Testis (tissue), 3 donors: ENCODE data around the gene SEC24B. TPM values are rescaled to one million over a fixed set of nuclear protein-coding genes. Genes with fewer than 3 reads are reported as not detected.
A peak's percentile ranks its signal among the peaks of the same experiment; 100 is the strongest.

Experiments
- DNase-seq: peaks from one replicate; pipeline ENCODE4 v3.0.0-alpha.2; 2019
- H3K27ac ChIP-seq, 2 donors: fragments of 200-600 bp; sonication (generic); one replicate each; pipeline ENCODE4 v1.5.1; 2019
- H3K27me3 ChIP-seq: fragments of 200-600 bp; sonication (generic); one replicate; pipeline ENCODE4 v1.5.1; 2019
- H3K36me3 ChIP-seq: fragments of 200-600 bp; sonication (generic); one replicate; pipeline ENCODE4 v1.5.1; 2017; ENCODE audit warnings: low read depth; ENCODE audit errors: missing control alignments
- H3K4me1 ChIP-seq: fragments of 200-600 bp; sonication (generic); one replicate; pipeline ENCODE4 v1.5.1; 2019
- H3K4me3 ChIP-seq, 2 donors: fragments of 200-600 bp; sonication (generic); one replicate each; pipeline ENCODE4 v1.5.1; 2017 to 2019
- H3K9me3 ChIP-seq: fragments of 200-600 bp; sonication (generic); one replicate; pipeline ENCODE4 v1.5.1; 2017
- CTCF ChIP-seq, 3 experiments: fragments of 450-650 bp in 2 of 3; fragments of 200-600 bp in 1 of 3; sonication (generic) in 1 of 3; IDR thresholded peaks; one replicate each; pipeline ENCODE4 v1.5.1; 2016 to 2019; ENCODE audit warnings: antibody characterized with exemption in 3 of 3, mild to moderate bottlenecking in 2 of 3, moderate library complexity in 1 of 3
- POLR2A ChIP-seq: fragments of 450-650 bp; IDR thresholded peaks from one replicate; pipeline ENCODE4 v1.6.1; 2017; ENCODE audit warnings: antibody characterized with exemption, mild to moderate bottlenecking, moderate library complexity
- WGBS, 2 donors: methylation state at CpG; one replicate each; pipeline ENCODE4 v1.1.5; 2018; 5-methylcytosine and 5-hydroxymethylcytosine counted together
- intact Hi-C: fragments of 100-400 bp; cut with DNase I; formaldehyde crosslinking; loops from one replicate; pipeline ENCODE4 v1.15.1; 2023; ENCODE audit warnings: low total_unique reads
- polyA plus RNA-seq: library from polyadenylated mRNA; stranded (reverse); fragments of 350-450 nt; fragmentation: Illumina TruSeq; extraction: RNeasy Lipid Tissue Mini Kit (QIAGEN cat#74804); gene quantifications from one replicate; pipeline ENCODE4 v1.2.3, GENCODE V29; 2014; ENCODE audit warnings: low read depth, low replicate concordance; ENCODE audit not compliant: insufficient read depth
- total RNA-seq, 2 donors: library from RNA; depleted of rRNA; stranded (reverse); fragments of >200 nt; gene quantifications; one replicate each; pipeline ENCODE4 v1.2.3, GENCODE V29; 2016

Gene SEC24B
- total and polyA plus RNA-seq, 3 donors from 2014 or later, result 22.7 to 38.6 (median 36.0) TPM

GRCh38 chr4:109407027-109407737 is 26.4 kb upstream of the SEC24B start:
- Histone ChIP-seq H3K27ac (no peak overlapping the region), H3K27me3 (no peaks in the 10 kb centered on the region), H3K9me3 (no peaks in the 10 kb centered on the region), H3K4me1 (no peaks in the 10 kb centered on the region), H3K4me3 (no peak overlapping the region), H3K36me3 (no peaks in the 10 kb centered on the region)
- TF ChIP-seq POLR2A (no peak), CTCF (IDR thresholded peaks at IDR 0.05) (no peak)
- intact Hi-C loops, result loop anchor here (10.0 kb wide), 1 partner anchor 572 kb away; no protein-coding TSS in a partner anchor
- 86 to 93% methylated on average over 2 of the region's 2 CpGs for WGBS, 2 donors
- DNase-seq, result no peak

GRCh38 chr4:109408711-109409110 is 24.9 kb upstream of the SEC24B start:
- no peaks in the 10 kb centered on the region for H3K9me3 ChIP-seq
- H3K27me3 ChIP-seq, result no peaks in the 10 kb centered on the region
- no peak for TF ChIP-seq POLR2A
- no peak overlapping the region for H3K27ac ChIP-seq
- intact Hi-C loops, result loop anchor here (10.0 kb wide), 1 partner anchor 574 kb away; no protein-coding TSS in a partner anchor
- H3K4me3 ChIP-seq, result no peak overlapping the region
- H3K4me1 ChIP-seq, result no peaks in the 10 kb centered on the region
- no peaks in the 10 kb centered on the region for H3K36me3 ChIP-seq
- 86 to 91% methylated on average over 3 of the region's 3 CpGs for WGBS, 2 donors
- no peak for DNase-seq

GRCh38 chr4:109410226-109410625 is 23.4 kb upstream of the SEC24B start:
- intact Hi-C loops, result no loop called here
- whole genome bisulfite sequencing, 2 donors, result 91 to 93% methylated on average over 9 of the region's 9 CpGs
- Histone ChIP-seq H3K9me3 (no peaks in the 10 kb centered on the region), H3K4me1 (no peaks in the 10 kb centered on the region), H3K36me3 (no peaks in the 10 kb centered on the region), H3K4me3 (no peak overlapping the region), H3K27ac (no peak overlapping the region), H3K27me3 (no peaks in the 10 kb centered on the region)
- no peak for DNase-seq
- TF ChIP-seq POLR2A (no peak), CTCF (IDR thresholded peaks at IDR 0.05) (no peak)

- 71 to 77% methylated on average over 3 of the region's 3 CpGs for WGBS, 2 donors
- Histone ChIP-seq H3K27me3 (no peaks in the 10 kb centered on the region), H3K27ac (no peak overlapping the region), H3K36me3 (no peaks in the 10 kb centered on the region), H3K9me3 (no peaks in the 10 kb centered on the region), H3K4me1 (no peaks in the 10 kb centered on the region), H3K4me3 (no peak overlapping the region)
- intact Hi-C loops, result no loop called here
- no peak for TF ChIP-seq CTCF (IDR thresholded peaks at IDR 0.05)
- no peak for TF ChIP-seq POLR2A
- DNase-seq, result no peak
These were observed 22.8 kb upstream of the SEC24B start for GRCh38 chr4:109410776-109411175.

GRCh38 chr4:109411964-109412363 is 21.7 kb upstream of the SEC24B start:
- H3K27ac ChIP-seq, result no peak overlapping the region
- no peaks in the 10 kb centered on the region for H3K36me3 ChIP-seq
- H3K4me1 ChIP-seq, result no peaks in the 10 kb centered on the region
- no peaks in the 10 kb centered on the region for H3K9me3 ChIP-seq
- no peaks in the 10 kb centered on the region for H3K27me3 ChIP-seq
- WGBS, 2 donors, result 67 to 75% methylated on average over 2 of the region's 2 CpGs
- peak; percentile 32 for DNase-seq
- intact Hi-C loops, result no loop called here
- no peak for TF ChIP-seq CTCF (IDR thresholded peaks at IDR 0.05)
- no peak for TF ChIP-seq POLR2A
- H3K4me3 ChIP-seq, result no peak overlapping the region
